Panc1 (cell line): ENCODE results near the gene DGKZ.

Source experiments
- CTCF ChIP-seq: fragments of 450-650 bp; IDR thresholded peaks from 2 replicates; pipeline ENCODE4 v1.5.1; 2017; ENCODE audit warnings: mild to moderate bottlenecking
- REST ChIP-seq, 2 experiments: IDR thresholded peaks; 2 replicates each; pipeline ENCODE4 v1.6.1; 2011 to 2012; ENCODE audit warnings: low read depth in 2 of 2, control low read depth in 1 of 2, low read length in 1 of 2, mild to moderate bottlenecking in 1 of 2, moderate library complexity in 1 of 2; ENCODE audit not compliant: insufficient read depth in 1 of 2

GRCh38 chr11:46397526-46397925 is 50.3 kb downstream of the DGKZ start:
- no peak for TF ChIP-seq CTCF
- TF ChIP-seq REST (IDR thresholded peaks at IDR 0.05; ENCODE audit: insufficient read depth in 1 of 2, low read depth in 2 of 2, low read length in 1 of 2) = no peak
